GM23338 (cell line): ENCODE data around the gene FGF21. TPM values are rescaled to one million over a fixed set of nuclear protein-coding genes. Genes with fewer than 3 reads are reported as not detected.

ENCODE experiments used
- ATAC-seq: fragments of 200-7000 bp; cut with Tn5 transposase; 3 replicates; pipeline ENCODE4 v1.9.1; 2020
- DNase-seq: peaks from one replicate; pipeline ENCODE4 v3.0.0-alpha.2; 2015; ENCODE audit warnings: low spot score
- H2AFZ ChIP-seq: fragments of 200-600 bp; sonication (generic); 2 replicates; pipeline ENCODE4 v1.8.0; 2016; ENCODE audit warnings: antibody characterized with exemption, mild to moderate bottlenecking, moderate library complexity
- H3F3A ChIP-seq: fragments of 200-600 bp; sonication (generic); replicated peaks from 2 replicates; pipeline ENCODE4 v1.8.0; 2017; ENCODE audit warnings: antibody characterized with exemption, mixed run types, low read depth
- H3K27ac ChIP-seq: fragments of 200-600 bp; sonication (generic); 2 replicates; pipeline ENCODE4 v1.6.1; 2016; ENCODE audit warnings: low read depth
- H3K27me3 ChIP-seq: fragments of 200-600 bp; sonication (generic); 2 replicates; pipeline ENCODE4 v1.8.0; 2016; ENCODE audit warnings: mild to moderate bottlenecking, mixed run types, moderate library complexity; ENCODE audit not compliant: insufficient read depth
- H3K36me3 ChIP-seq: fragments of 200-600 bp; sonication (generic); 2 replicates; pipeline ENCODE4 v1.8.0; 2016; ENCODE audit warnings: mild to moderate bottlenecking; ENCODE audit not compliant: insufficient read depth
- H3K4me1 ChIP-seq: fragments of 200-600 bp; sonication (generic); 2 replicates; pipeline ENCODE4 v1.8.0; 2016; ENCODE audit warnings: mild to moderate bottlenecking, moderate library complexity; ENCODE audit not compliant: insufficient read depth
- H3K4me2 ChIP-seq: fragments of 200-600 bp; sonication (generic); 2 replicates; pipeline ENCODE4 v1.7.1; 2017; ENCODE audit warnings: mixed run types
- H3K4me3 ChIP-seq: fragments of 200-600 bp; sonication (generic); 2 replicates; pipeline ENCODE4 v1.6.1; 2016; ENCODE audit warnings: mixed run types
- H3K79me2 ChIP-seq: fragments of 200-600 bp; sonication (generic); replicated peaks from 2 replicates; pipeline ENCODE4 v1.8.0; 2017; ENCODE audit warnings: mild to moderate bottlenecking; ENCODE audit not compliant: insufficient read depth
- H3K9me2 ChIP-seq: fragments of 200-600 bp; sonication (generic); 2 replicates; pipeline ENCODE4 v1.8.0; 2017; ENCODE audit not compliant: insufficient read depth
- H4K20me1 ChIP-seq: fragments of 200-600 bp; sonication (generic); replicated peaks from 2 replicates; pipeline ENCODE4 v1.8.0; 2017; ENCODE audit warnings: mild to moderate bottlenecking; ENCODE audit not compliant: insufficient read depth
- H3K27ac Mint-ChIP-seq: 2 replicates; pipeline ENCODE4 v1.8.0; 2020; ENCODE audit warnings: inconsistent platforms, mild to moderate bottlenecking, moderate library complexity, mixed read lengths
- H3K27me3 Mint-ChIP-seq: 3 replicates; pipeline ENCODE4 v1.8.0; 2022; ENCODE audit warnings: low read depth, mild to moderate bottlenecking, moderate library complexity, mixed read lengths, inconsistent platforms; ENCODE audit not compliant: insufficient read depth, poor library complexity
- H3K36me3 Mint-ChIP-seq: 3 replicates; pipeline ENCODE4 v1.8.0; 2021; ENCODE audit warnings: low read depth, mild to moderate bottlenecking, inconsistent platforms, moderate library complexity, mixed read lengths
- H3K4me1 Mint-ChIP-seq: 3 replicates; pipeline ENCODE4 v1.8.0; 2020; ENCODE audit warnings: mild to moderate bottlenecking, inconsistent platforms, mixed read lengths
- H3K4me3 Mint-ChIP-seq: 3 replicates; pipeline ENCODE4 v1.8.0; 2021; ENCODE audit warnings: moderate library complexity, mild to moderate bottlenecking, inconsistent platforms, mixed read lengths
- H3K9me3 Mint-ChIP-seq: 3 replicates; pipeline ENCODE4 v1.8.0; 2020; ENCODE audit warnings: moderate library complexity, mild to moderate bottlenecking, inconsistent platforms, mixed read lengths
- CREB1 ChIP-seq: fragments of 250-450 bp; sonication (Bioruptor Pico); IDR thresholded peaks from 2 replicates; pipeline ENCODE4 v1.5.0; 2020; ENCODE audit warnings: low read depth, mild to moderate bottlenecking, moderate library complexity
- CTCF ChIP-seq, 2 experiments: fragments of 200-600 bp in 1 of 2; sonication (generic) in 1 of 2; conservative IDR thresholded peaks; 2 replicates each; pipeline versions ENCODE4 v1.5.1 to v1.6.1; 2016 to 2017; ENCODE audit warnings: antibody characterized with exemption in 2 of 2, low read depth in 2 of 2, mild to moderate bottlenecking in 2 of 2, moderate library complexity in 1 of 2
- ETS1 ChIP-seq: IDR thresholded peaks from 2 replicates; pipeline ENCODE4 v1.6.1; 2016; ENCODE audit warnings: antibody characterized with exemption
- EZH2 ChIP-seq: fragments of 200-600 bp; sonication (generic); IDR thresholded peaks from one replicate; pipeline ENCODE4 v1.8.0; 2017; ENCODE audit warnings: antibody characterized with exemption, mild to moderate bottlenecking, low read depth; ENCODE audit not compliant: unreplicated experiment
- EZH2phosphoT487 ChIP-seq: fragments of 200-600 bp; sonication (generic); IDR thresholded peaks from one replicate; pipeline ENCODE4 v1.8.1; 2018; ENCODE audit warnings: antibody characterized with exemption; ENCODE audit not compliant: unreplicated experiment
- JUNB ChIP-seq: IDR thresholded peaks from one replicate; pipeline ENCODE4 v1.6.1; 2016; ENCODE audit warnings: antibody characterized with exemption; ENCODE audit not compliant: unreplicated experiment
- NANOG ChIP-seq: IDR thresholded peaks from 2 replicates; pipeline ENCODE4 v1.6.1; 2016; ENCODE audit warnings: antibody characterized with exemption, borderline replicate concordance
- POLR2AphosphoS5 ChIP-seq: IDR thresholded peaks from 2 replicates; pipeline ENCODE4 v1.6.1; 2016; ENCODE audit warnings: antibody characterized with exemption, low read depth
- REST ChIP-seq: IDR thresholded peaks from one replicate; pipeline ENCODE4 v1.6.1; 2018; ENCODE audit warnings: antibody characterized with exemption; ENCODE audit not compliant: unreplicated experiment
- STAT1 ChIP-seq: IDR thresholded peaks from one replicate; pipeline ENCODE4 v1.6.1; 2016; ENCODE audit warnings: antibody characterized with exemption; ENCODE audit not compliant: unreplicated experiment
- ZNF114 ChIP-seq: fragments of 250-450 bp; sonication (Bioruptor Pico); IDR thresholded peaks from 2 replicates; pipeline ENCODE4 v1.5.0; 2020; ENCODE audit warnings: mild to moderate bottlenecking, moderate library complexity
- ZNF331 ChIP-seq: fragments of 250-450 bp; sonication (Bioruptor Pico); IDR thresholded peaks from 2 replicates; pipeline ENCODE4 v1.5.0; 2020; ENCODE audit warnings: low read depth, mild to moderate bottlenecking, moderate library complexity
- ZNF462 ChIP-seq: fragments of 250-450 bp; sonication (Bioruptor Pico); IDR thresholded peaks from 2 replicates; pipeline ENCODE4 v1.5.0; 2020; ENCODE audit warnings: mild to moderate bottlenecking, moderate library complexity
- long read RNA-seq: library from polyadenylated mRNA; unstranded; transcript quantifications from one replicate; pipeline ENCODE4 v2.0.0, GENCODE V29; 2020; ENCODE audit not compliant: unreplicated experiment
- polyA plus RNA-seq: library from polyadenylated mRNA; unstranded; fragments of >200 nt; fragmentation: Nextera tagmentation; extraction: Ambion mirVana; gene quantifications from 2 replicates; pipeline ENCODE4 v1.2.1, GENCODE V29; 2016
- total RNA-seq: library from RNA; depleted of rRNA; stranded (reverse); fragments of >200 nt; shearing (Covaris generic); gene quantifications from 2 replicates; pipeline ENCODE4 v1.2.3, GENCODE V29; 2014; rRNA removed

FGF21 gene
- 1.3 TPM in 1 of 2 replicates, not detected in the other for total RNA-seq
- 0.78 and 1.1 TPM in 2 replicates for polyA plus RNA-seq
- long read RNA-seq, result 0 reads

GRCh38 chr19:48755084-48755641, at the start of gene FGF21:
Gene FGF21 (plus strand): TSS chr19:48755524. CDS start chr19:48756237, 713 bp downstream.
- Mint-ChIP-seq H3K27ac (peak within 1 kb of the TSS; percentile 96), H3K4me1 (peaks cover 48% of the 10 kb centered on the region), H3K36me3 (peaks cover 22% of the 10 kb centered on the region), H3K9me3 (no peaks in the 10 kb centered on the region; the same call in 1 of the 3 replicates), H3K4me3 (peak within 1 kb of the TSS; percentile 50), H3K27me3 (peaks cover 42% of the 10 kb centered on the region)
- H3K4me3 ChIP-seq, result peak within 1 kb of the TSS; percentile 20; the same call in 1 of the 2 replicates
- H3K36me3 ChIP-seq, result no peaks in the 10 kb centered on the region
- TF ChIP-seq JUNB (no peak), ETS1 (no peak), ZNF331 (CRISPR knock-in tag) (no peak), POLR2AphosphoS5 (no peak), EZH2 (no peak), ZNF462 (CRISPR knock-in tag) (no peak), REST (no peak), ZNF114 (CRISPR knock-in tag) (no peak), CREB1 (CRISPR knock-in tag) (no peak), STAT1 (no peak), NANOG (no peak), CTCF (conservative IDR thresholded peaks at IDR 0.05; ENCODE audit: low read depth in 2 of 2) (no peak), EZH2phosphoT487 (no peak)
- peak within 1 kb of the TSS; percentile 100 for H3K4me2 ChIP-seq
- H3F3A ChIP-seq, result peaks cover 9% of the 10 kb centered on the region; the same call in 1 of the 2 replicates
- DNase-seq (peak; percentile 75), ATAC-seq (no peak)
- peaks cover 40% of the 10 kb centered on the region for H3K4me1 ChIP-seq
- no peaks in the 10 kb centered on the region for H3K27me3 ChIP-seq
- H3K27ac ChIP-seq, result peak within 1 kb of the TSS; percentile 32; the same call in 1 of the 2 replicates
- peaks cover 21% of the 10 kb centered on the region for H3K79me2 ChIP-seq
- peaks cover 9% of the 10 kb centered on the region; the same call in 1 of the 2 replicates for H4K20me1 ChIP-seq
- H2AFZ ChIP-seq, result 0 out of 2 replicates have a peak within 1 kb of the TSS, but pooled peaks have one; percentile 23
- H3K9me2 ChIP-seq, result no peaks in the 10 kb centered on the region
